Thyroid gland (tissue), 4 donors: ENCODE measurements around the gene CRYBG2. TPM values are rescaled to one million over a fixed set of nuclear protein-coding genes. Genes with fewer than 3 reads are reported as not detected.

ENCODE experiments used
- DNase-seq, 2 donors: peaks; one replicate each; pipeline ENCODE4 v3.0.0-alpha.2; 2019
- H3K27ac ChIP-seq, 3 donors: fragments of 200-600 bp; sonication (generic); 1 replicate in 2 of 3; 2 replicates in 1 of 3; pipeline ENCODE4 v1.5.1; 2016 to 2019; ENCODE audit warnings: mild to moderate bottlenecking in 1 of 3, moderate library complexity in 1 of 3
- H3K27me3 ChIP-seq: fragments of 200-600 bp; sonication (generic); one replicate; pipeline ENCODE4 v1.5.1; 2019
- H3K36me3 ChIP-seq, 2 donors: fragments of 200-600 bp; sonication (generic); one replicate each; pipeline ENCODE4 v1.5.1; 2016 to 2019
- H3K4me1 ChIP-seq, 2 donors: fragments of 200-600 bp; sonication (generic); one replicate each; pipeline ENCODE4 v1.5.1; 2017 to 2019
- H3K4me3 ChIP-seq, 3 donors: fragments of 200-600 bp; sonication (generic); replicated peaks in 1 of 3; 1 replicate in 2 of 3; 2 replicates in 1 of 3; pipeline ENCODE4 v1.5.1; 2016; ENCODE audit warnings: mild to moderate bottlenecking in 1 of 3
- H3K9me3 ChIP-seq: fragments of 200-600 bp; sonication (generic); one replicate; pipeline ENCODE4 v1.5.1; 2017
- CTCF ChIP-seq, 6 experiments: fragments of 200-600 bp in 3 of 6; fragments of 450-650 bp in 3 of 6; sonication (generic) in 3 of 6; IDR thresholded peaks; one replicate each; pipeline ENCODE4 v1.5.1; 2016 to 2019; ENCODE audit warnings: antibody characterized with exemption in 6 of 6, mild to moderate bottlenecking in 2 of 6, inconsistent platforms in 1 of 6, moderate library complexity in 1 of 6
- POLR2A ChIP-seq, 2 donors: fragments of 450-650 bp; IDR thresholded peaks; one replicate each; pipeline ENCODE4 v1.6.1; 2017; ENCODE audit warnings: antibody characterized with exemption in 2 of 2, mild to moderate bottlenecking in 2 of 2, moderate library complexity in 1 of 2
- WGBS, 2 donors: methylation state at CpG; one replicate each; pipeline ENCODE4 v1.1.5; 2017; 5-methylcytosine and 5-hydroxymethylcytosine counted together
- intact Hi-C: fragments of 100-400 bp; cut with DNase I; formaldehyde crosslinking; loops from one replicate; pipeline ENCODE4 v1.15.1; 2023
- total RNA-seq, 4 donors: library from RNA; depleted of rRNA; stranded (reverse); fragments of >200 nt; gene quantifications; one replicate each; pipeline ENCODE4 v1.2.3, GENCODE V29; 2016

The CRYBG2 gene
- total RNA-seq, 4 donors from 2014 or later = not detected

DNA sequence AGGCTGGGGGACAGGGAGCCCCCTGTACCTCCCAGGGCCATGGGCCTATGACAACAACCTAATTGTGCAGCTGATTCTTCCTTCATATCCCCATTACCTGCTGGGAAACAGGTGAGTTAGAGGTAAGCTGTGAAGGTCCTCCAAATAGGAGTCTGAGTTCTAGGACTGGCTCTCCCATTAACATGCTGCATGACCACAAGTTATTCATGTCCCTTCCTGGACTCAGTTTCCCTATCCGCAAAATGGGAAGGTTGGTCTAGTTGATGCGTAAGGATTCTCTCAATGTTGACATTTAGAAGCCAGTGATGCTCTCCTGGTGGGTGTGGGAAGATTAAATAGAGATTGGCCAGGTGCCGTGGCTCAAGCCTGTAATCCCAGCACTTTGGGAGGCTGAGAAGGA lies 14.6 kb upstream of the CRYBG2 start:
- DNase-seq = no peak
- no peak overlapping the region for H3K4me3 ChIP-seq
- 84 to 96% methylated on average over 3 of the region's 3 CpGs for WGBS, 2 donors
- no peaks in the 10 kb centered on the region for H3K36me3 ChIP-seq
- intact Hi-C loops = no loop called here
- H3K9me3 ChIP-seq = no peaks in the 10 kb centered on the region
- H3K27ac ChIP-seq = no peak overlapping the region
- TF ChIP-seq CTCF (IDR thresholded peaks at IDR 0.05) = no peak
- TF ChIP-seq POLR2A (IDR thresholded peaks at IDR 0.05) = no peak
- no peaks in the 10 kb centered on the region for H3K27me3 ChIP-seq
- H3K4me1 ChIP-seq = peaks cover 0 to 4% of the 10 kb centered on the region in 2 donors

DNA sequence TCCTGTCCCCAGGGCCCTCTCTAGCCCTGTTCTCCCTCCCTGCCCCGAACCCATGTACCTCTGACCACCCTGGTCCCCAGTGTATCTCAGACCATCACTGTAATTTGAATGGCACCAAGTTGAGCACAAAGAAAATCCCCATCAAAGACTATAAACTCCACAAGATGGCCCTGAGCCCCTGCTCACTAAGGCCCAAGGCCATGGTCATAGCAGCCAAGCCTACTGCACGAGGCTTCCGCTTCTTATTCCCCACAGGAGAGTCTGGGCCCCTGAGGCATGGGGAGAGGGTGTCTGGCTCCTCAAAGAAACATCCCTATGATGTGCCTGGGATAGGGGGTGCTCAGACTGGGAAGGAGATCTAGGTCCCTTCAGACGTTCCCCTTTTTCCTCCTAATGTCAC lies 14.1 kb upstream of the CRYBG2 start:
- H3K9me3 ChIP-seq = no peaks in the 10 kb centered on the region
- H3K4me3 ChIP-seq = no peak overlapping the region
- H3K27me3 ChIP-seq = no peaks in the 10 kb centered on the region
- H3K4me1 ChIP-seq = peaks cover 0 to 4% of the 10 kb centered on the region in 2 donors
- DNase-seq = no peak
- no peak overlapping the region for H3K27ac ChIP-seq
- 80 to 92% methylated on average over 4 of the region's 4 CpGs for WGBS, 2 donors
- TF ChIP-seq POLR2A (IDR thresholded peaks at IDR 0.05) = no peak
- TF ChIP-seq CTCF (IDR thresholded peaks at IDR 0.05) = no peak
- H3K36me3 ChIP-seq = no peaks in the 10 kb centered on the region
- intact Hi-C loops = no loop called here

DNA sequence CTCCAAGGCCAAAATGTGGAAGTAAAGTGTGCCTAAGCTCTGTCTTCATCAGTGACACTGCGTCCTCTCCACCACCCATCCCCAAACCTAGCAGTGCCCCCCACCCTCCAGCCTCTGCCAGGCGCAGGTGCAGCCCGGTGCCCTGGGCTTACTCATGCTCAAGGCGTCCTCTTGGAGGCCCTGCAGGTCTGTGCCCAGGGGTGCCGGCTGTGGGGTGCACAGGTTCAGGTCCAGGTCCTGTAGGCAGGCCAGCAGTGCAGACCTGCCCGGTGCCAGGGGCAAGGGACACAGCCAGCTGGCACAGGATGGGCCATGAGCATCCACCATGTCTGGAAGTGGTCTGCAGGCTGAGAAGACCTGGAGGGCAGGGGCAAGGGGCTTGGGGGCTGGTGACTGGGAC lies 13.5 kb upstream of the CRYBG2 start:
- 60 to 76% methylated on average over 1 to 3 of the region's 6 CpGs for WGBS, 2 donors
- Histone ChIP-seq H3K36me3 (no peaks in the 10 kb centered on the region), H3K27me3 (no peaks in the 10 kb centered on the region), H3K4me1 (peaks cover 0 to 4% of the 10 kb centered on the region in 2 donors), H3K4me3 (no peak overlapping the region), H3K27ac (no peak overlapping the region), H3K9me3 (no peaks in the 10 kb centered on the region)
- TF ChIP-seq POLR2A (IDR thresholded peaks at IDR 0.05) (no peak), CTCF (IDR thresholded peaks at IDR 0.05) (no peak)
- DNase-seq = no peak
- intact Hi-C loops = no loop called here

GRCh38 chr1:26364956-26365355 lies 11.0 kb upstream of the CRYBG2 start:
- H3K27me3 ChIP-seq = peaks cover 2% of the 10 kb centered on the region

More at GRCh38 chr1:26364956-26365355, 11.0 kb upstream of the CRYBG2 start:
- intact Hi-C loops = no loop called here
- H3K4me3 ChIP-seq = no peak overlapping the region
- 22 to 23% methylated on average over 9 of the region's 9 CpGs for WGBS, 2 donors
- TF ChIP-seq CTCF (IDR thresholded peaks at IDR 0.05) = no peak
- peak; percentile 81 to 84 for DNase-seq
- H3K9me3 ChIP-seq = no peaks in the 10 kb centered on the region
- H3K36me3 ChIP-seq = no peaks in the 10 kb centered on the region
- H3K4me1 ChIP-seq = peaks cover 4 to 14% of the 10 kb centered on the region in 2 donors
- no peak overlapping the region for H3K27ac ChIP-seq
